ENCODE results near the gene MYBPH. TPM values are rescaled to one million over a fixed set of nuclear protein-coding genes. Genes with fewer than 3 reads are reported as not detected.

The MYBPH gene
- total RNA-seq, 1 experiment from 2014 or later, result not detected

- no peak overlapping the region for H3K4me3 Mint-ChIP-seq
- Histone ChIP-seq H3K9ac (ENCODE audit: extremely low read depth, insufficient read length, low read length) (no peak overlapping the region), H3K14ac (ENCODE audit: insufficient read depth, low read length) (no peak overlapping the region), H2AK5ac (ENCODE audit: insufficient read length, low read length) (no peak overlapping the region), H3K18ac (ENCODE audit: insufficient read length, low read depth, low read length) (no peak overlapping the region), H2AFZ (ENCODE audit: low read length) (no peak overlapping the region), H3K27ac (ENCODE audit: insufficient read length, low read depth, low read length) (no peak overlapping the region), H3K4me1 (ENCODE audit: insufficient read depth, low read length) (no peaks in the 10 kb centered on the region), H2BK12ac (ENCODE audit: insufficient read length, low read depth, low read length) (no peak overlapping the region), H3K79me1 (ENCODE audit: insufficient read depth, low read depth, low read length, poor library complexity, severe bottlenecking) (no peaks in the 10 kb centered on the region), H3K23me2 (ENCODE audit: insufficient read length, low read depth, low read length, poor library complexity, severe bottlenecking) (no peaks in the 10 kb centered on the region), H4K8ac (replicated peaks; ENCODE audit: insufficient read length, low read depth, low read length) (no peak overlapping the region), H3K56ac (ENCODE audit: insufficient read length, low read depth, low read length) (no peak overlapping the region), H4K20me1 (ENCODE audit: control insufficient read depth, insufficient read depth, insufficient read length) (no peaks in the 10 kb centered on the region), H2BK120ac (ENCODE audit: low read depth, low read length, poor library complexity, severe bottlenecking) (no peak overlapping the region), H3K4ac (ENCODE audit: low read depth, low read length) (no peak overlapping the region), H2BK15ac (ENCODE audit: low read depth, low read length) (no peak overlapping the region), H3K23ac (ENCODE audit: insufficient read length, low read depth, low read length) (no peak overlapping the region), H2BK5ac (ENCODE audit: insufficient read length, low read length) (no peak overlapping the region), H2BK20ac (ENCODE audit: low read depth, low read length, poor library complexity, severe bottlenecking) (no peak overlapping the region), H3K79me2 (ENCODE audit: insufficient read depth, low read length) (no peaks in the 10 kb centered on the region), H4K5ac (ENCODE audit: insufficient read length, low read depth, low read length) (no peak overlapping the region), H3K9me3 (ENCODE audit: control insufficient read depth, low read depth, low read length) (no peaks in the 10 kb centered on the region), H4K91ac (ENCODE audit: insufficient read length, low read depth, low read length) (no peak overlapping the region), H3T11ph (ENCODE audit: low read length) (no peak overlapping the region), H3K4me2 (ENCODE audit: insufficient read depth, insufficient read length, low read length) (no peak overlapping the region), H3K27me3 (ENCODE audit: insufficient read depth, low read length) (peaks cover 2% of the 10 kb centered on the region; the same call in 1 of the 2 replicates)
- H3K36me3 Mint-ChIP-seq (ENCODE audit: insufficient read depth in 1 of 3, low read depth in 3 of 3), result no peaks in the 10 kb centered on the region
- H3K27me3 Mint-ChIP-seq (ENCODE audit: low read depth), result peaks cover 24% of the 10 kb centered on the region
- WGBS (ENCODE audit: extremely low coverage, insufficient read length, low lambda C conversion rate), result no CpG with 5 or more reads among the region's 1 CpG
- H3K9me3 Mint-ChIP-seq, result peaks cover 2 to 3% of the 10 kb centered on the region in 2 experiments; a peak in 3 of 5 replicates
- peaks cover 2 to 7% of the 10 kb centered on the region in 2 experiments; a peak in 2 of 4 replicates for H3K4me1 Mint-ChIP-seq
- H3K27ac Mint-ChIP-seq, result no peak overlapping the region
- no peak for TF ChIP-seq CTCF (conservative IDR thresholded peaks at IDR 0.05)
- DNase-seq, result no peak
Measured at GRCh38 chr1:203200916-203201315, 25.3 kb upstream of the MYBPH start.

Data from H9 (cell line).